Peyer's patch (tissue), 4 donors: ENCODE data around the gene MAPK8IP1. TPM values are rescaled to one million over a fixed set of nuclear protein-coding genes. Genes with fewer than 3 reads are reported as not detected.
A peak's percentile ranks its signal among the peaks of the same experiment; 100 is the strongest.

Experiments
- DNase-seq, 3 donors: peaks; one replicate each; pipeline ENCODE4 v3.0.0-alpha.2; 2017 to 2019
- H3K27ac ChIP-seq, 4 donors: fragments of 200-600 bp; sonication (generic); one replicate each; pipeline ENCODE4 v1.5.1; 2016 to 2019
- H3K27me3 ChIP-seq, 2 donors: fragments of 200-600 bp; sonication (generic); one replicate each; pipeline ENCODE4 v1.5.1; 2019
- H3K36me3 ChIP-seq, 3 donors: fragments of 200-600 bp; sonication (generic); one replicate each; pipeline ENCODE4 v1.5.1; 2016 to 2019
- H3K4me1 ChIP-seq, 4 donors: fragments of 200-600 bp; sonication (generic); one replicate each; pipeline ENCODE4 v1.5.1; 2016 to 2019
- H3K4me3 ChIP-seq, 4 donors: fragments of 200-600 bp; sonication (generic); 1 replicate in 3 of 4; 2 replicates in 1 of 4; pipeline ENCODE4 v1.5.1; 2016 to 2019; ENCODE audit warnings: mild to moderate bottlenecking in 1 of 4
- H3K9me3 ChIP-seq, 4 donors: fragments of 200-600 bp; sonication (generic); one replicate each; pipeline ENCODE4 v1.5.1; 2016 to 2019; ENCODE audit warnings: mild to moderate bottlenecking in 1 of 4
- POLR2A ChIP-seq, 2 donors: fragments of 450-650 bp; IDR thresholded peaks; one replicate each; pipeline ENCODE4 v1.5.1; 2017; ENCODE audit warnings: antibody characterized with exemption in 2 of 2, mild to moderate bottlenecking in 2 of 2, moderate library complexity in 2 of 2
- total RNA-seq, 4 donors: library from RNA; depleted of rRNA; stranded (reverse); fragments of >200 nt; gene quantifications; one replicate each; pipeline ENCODE4 v1.1.0, GENCODE V29; 2016
- TF ChIP-seq, protein P1 (sequence below), 6 experiments: fragments of 450-650 bp in 4 of 6; fragments of 200-600 bp in 2 of 6; sonication (generic) in 1 of 6; IDR thresholded peaks; one replicate each; pipeline ENCODE4 v1.5.1; 2017 to 2019; ENCODE audit warnings: antibody characterized with exemption in 6 of 6, mild to moderate bottlenecking in 3 of 6, moderate library complexity in 1 of 6

Gene MAPK8IP1
- total RNA-seq, 4 donors from 2014 or later = 1.1 to 17.3 (median 3.3) TPM

DNA sequence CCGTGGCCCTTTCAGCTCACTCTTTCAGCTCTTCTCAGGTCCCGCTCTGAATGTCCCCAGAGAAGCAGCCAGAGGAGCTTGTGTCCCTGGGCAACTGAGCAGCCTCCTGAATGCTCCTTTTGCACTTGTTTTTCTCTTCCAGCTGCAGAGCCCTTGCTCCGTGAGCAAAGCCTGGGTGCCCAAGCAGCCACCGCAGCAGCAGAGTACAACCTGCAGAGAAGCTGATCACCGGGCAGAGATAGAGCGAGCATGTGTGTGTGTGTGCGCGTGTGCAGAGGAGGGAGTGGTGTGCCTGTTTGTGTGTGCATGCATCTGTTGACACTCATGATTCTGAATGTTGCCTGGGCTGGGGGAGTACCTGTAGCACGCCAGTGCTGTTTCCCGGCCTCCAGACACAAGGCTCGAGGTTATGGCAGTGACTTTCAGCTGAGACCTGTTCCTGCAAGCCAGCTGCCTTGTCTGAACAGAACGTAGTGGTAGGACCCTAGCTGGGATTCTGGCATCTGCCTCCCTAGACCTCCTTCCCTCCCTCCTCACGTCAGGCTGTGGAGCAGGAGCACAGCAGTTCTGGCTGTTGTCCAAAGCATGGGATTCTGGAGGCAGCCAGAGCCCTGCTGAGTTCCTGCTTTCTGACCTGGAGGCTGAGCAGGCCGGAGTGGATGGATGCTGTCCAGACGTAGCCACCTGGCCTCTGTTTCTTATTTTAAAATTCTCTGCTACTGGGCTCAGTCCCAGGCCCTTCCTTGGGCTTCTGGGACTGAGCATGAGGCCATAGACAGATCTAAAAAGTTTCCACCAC, 4.5 kb upstream of the MAPK8IP1 start:
- TF ChIP-seq, protein P1, sequence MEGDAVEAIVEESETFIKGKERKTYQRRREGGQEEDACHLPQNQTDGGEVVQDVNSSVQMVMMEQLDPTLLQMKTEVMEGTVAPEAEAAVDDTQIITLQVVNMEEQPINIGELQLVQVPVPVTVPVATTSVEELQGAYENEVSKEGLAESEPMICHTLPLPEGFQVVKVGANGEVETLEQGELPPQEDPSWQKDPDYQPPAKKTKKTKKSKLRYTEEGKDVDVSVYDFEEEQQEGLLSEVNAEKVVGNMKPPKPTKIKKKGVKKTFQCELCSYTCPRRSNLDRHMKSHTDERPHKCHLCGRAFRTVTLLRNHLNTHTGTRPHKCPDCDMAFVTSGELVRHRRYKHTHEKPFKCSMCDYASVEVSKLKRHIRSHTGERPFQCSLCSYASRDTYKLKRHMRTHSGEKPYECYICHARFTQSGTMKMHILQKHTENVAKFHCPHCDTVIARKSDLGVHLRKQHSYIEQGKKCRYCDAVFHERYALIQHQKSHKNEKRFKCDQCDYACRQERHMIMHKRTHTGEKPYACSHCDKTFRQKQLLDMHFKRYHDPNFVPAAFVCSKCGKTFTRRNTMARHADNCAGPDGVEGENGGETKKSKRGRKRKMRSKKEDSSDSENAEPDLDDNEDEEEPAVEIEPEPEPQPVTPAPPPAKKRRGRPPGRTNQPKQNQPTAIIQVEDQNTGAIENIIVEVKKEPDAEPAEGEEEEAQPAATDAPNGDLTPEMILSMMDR (IDR thresholded peaks at IDR 0.05) = no peak
- no peak for TF ChIP-seq POLR2A (IDR thresholded peaks at IDR 0.05)
- H3K4me1 ChIP-seq = peaks cover 0 to 16% (median 4%) of the 10 kb centered on the region in 4 donors
- no peaks in the 10 kb centered on the region for H3K27me3 ChIP-seq
- no peak overlapping the region for H3K27ac ChIP-seq
- DNase-seq = no peak
- no peak overlapping the region for H3K4me3 ChIP-seq
- H3K36me3 ChIP-seq = peaks cover 0 to 66% (median 0%) of the 10 kb centered on the region in 3 donors
- no peaks in the 10 kb centered on the region for H3K9me3 ChIP-seq

DNA sequence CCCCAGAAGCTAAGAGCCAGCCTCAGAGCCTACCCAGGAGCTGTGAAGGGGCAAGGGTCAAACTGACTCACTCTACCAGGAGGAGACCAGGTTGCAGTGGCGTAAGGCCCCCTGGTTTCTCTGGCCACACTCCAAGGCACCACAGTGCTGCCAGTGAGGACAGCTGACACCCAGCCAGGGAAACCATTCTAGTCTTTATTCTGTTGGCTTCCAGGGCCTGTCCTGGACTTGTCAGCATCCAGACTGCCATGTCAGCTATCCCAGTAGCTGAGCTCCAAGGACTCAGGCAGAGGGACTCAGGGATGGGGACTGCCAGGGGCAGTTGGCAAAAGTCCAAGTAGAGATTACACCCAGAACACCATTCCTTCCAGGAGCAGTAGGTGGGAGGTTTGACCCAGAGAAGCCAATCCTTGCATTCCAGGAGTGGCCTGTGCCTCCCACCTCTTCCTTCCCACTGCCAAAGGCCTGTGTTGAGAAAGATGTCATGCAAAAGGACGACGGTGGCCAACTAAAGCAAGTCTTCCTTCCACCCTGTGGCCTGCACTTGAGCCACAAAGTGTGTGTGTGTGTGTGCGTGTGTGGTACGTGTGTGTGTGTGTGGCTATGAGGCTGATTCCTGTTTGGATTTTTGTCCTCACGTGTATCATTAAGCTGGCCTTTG, 3.6 kb upstream of the MAPK8IP1 start:
- TF ChIP-seq POLR2A (IDR thresholded peaks at IDR 0.05) = no peak
- TF ChIP-seq, protein P1 (IDR thresholded peaks at IDR 0.05) = no peak
- Histone ChIP-seq H3K4me3 (no peak overlapping the region), H3K27me3 (no peaks in the 10 kb centered on the region), H3K9me3 (no peaks in the 10 kb centered on the region), H3K27ac (no peak overlapping the region), H3K36me3 (peaks cover 0 to 57% (median 0%) of the 10 kb centered on the region in 3 donors), H3K4me1 (peaks cover 0 to 19% (median 4%) of the 10 kb centered on the region in 4 donors)
- peak in 1 of 3 donors; percentile 61 for DNase-seq

DNA sequence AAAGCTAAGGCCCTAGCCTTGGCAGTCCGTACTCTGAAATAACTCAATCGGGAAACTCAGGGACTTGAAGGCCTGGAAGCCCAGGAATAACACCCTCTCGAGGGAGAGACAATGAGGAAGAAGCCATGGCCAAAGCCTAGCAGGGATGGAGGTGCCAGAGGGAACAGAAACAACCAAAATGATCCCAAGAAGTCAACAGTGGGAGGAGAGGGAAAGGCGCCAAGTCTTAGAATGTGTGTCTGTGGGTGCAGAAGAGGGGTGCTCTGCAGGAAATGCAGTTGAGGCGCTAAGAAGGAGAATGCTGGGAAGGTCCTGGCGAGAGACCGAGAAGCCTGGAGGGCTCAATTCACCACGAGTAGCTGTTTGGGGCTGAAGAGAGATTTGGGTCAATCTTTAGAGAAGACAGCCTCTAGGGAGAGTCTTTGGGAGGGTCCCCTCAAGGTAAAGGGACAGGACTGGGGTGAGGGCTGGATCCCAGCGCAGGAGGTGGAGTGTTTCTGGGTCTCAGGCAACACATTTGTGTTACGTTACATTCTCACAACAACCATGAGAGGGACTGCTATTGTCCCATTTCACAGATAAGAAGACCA, 760 bp upstream of the MAPK8IP1 start:
- H3K27me3 ChIP-seq = no peaks in the 10 kb centered on the region
- H3K4me1 ChIP-seq = peaks cover 0 to 18% (median 4%) of the 10 kb centered on the region in 4 donors
- peaks cover 0 to 31% (median 0%) of the 10 kb centered on the region in 3 donors for H3K36me3 ChIP-seq
- no peak overlapping the region for H3K4me3 ChIP-seq
- H3K27ac ChIP-seq = no peak overlapping the region
- TF ChIP-seq, protein P1 (IDR thresholded peaks at IDR 0.05) = no peak
- TF ChIP-seq POLR2A (IDR thresholded peaks at IDR 0.05) = no peak
- no peaks in the 10 kb centered on the region for H3K9me3 ChIP-seq
- DNase-seq = no peak

DNA sequence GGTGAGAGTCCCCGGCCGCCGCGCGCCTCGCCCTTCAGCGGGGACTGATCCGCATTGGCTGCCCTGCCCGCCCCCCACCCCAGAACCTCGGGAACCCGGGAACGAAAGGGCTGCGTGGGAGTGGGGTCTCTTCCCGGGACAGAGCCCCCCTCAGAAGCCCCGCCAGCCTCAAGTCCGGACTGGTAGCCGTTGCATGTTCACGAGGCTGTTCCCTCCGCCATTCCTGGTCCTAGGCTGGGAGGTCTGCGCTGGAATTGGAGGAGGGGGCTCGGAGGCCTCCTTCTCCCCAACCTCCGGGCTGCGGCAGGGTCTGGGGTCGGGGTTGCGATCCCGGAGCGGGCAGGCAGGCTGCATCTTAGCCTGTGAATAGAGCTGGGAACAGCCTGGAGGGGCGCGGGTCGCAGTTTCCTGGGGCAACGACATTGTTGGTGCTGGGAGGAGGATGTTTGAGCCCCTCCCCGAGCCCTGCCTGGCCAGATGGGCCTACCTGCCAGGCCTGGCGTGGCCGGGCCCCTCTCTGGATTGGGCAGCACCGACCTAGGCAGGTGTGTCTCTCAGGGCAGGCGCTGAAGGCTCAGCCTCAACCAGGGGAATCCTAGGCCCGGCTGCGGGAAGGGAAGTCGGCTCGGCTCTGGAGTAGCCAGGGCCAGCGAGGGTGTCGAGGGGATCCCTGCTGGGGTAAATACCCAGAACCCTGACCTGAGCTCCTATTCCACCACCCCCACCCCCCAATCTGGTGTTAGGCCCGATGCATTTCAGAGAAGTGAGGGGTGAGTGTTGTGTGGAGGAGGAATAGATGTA, 670 bp downstream of the MAPK8IP1 start:
- TF ChIP-seq, protein P1 (IDR thresholded peaks at IDR 0.05) = no peak
- TF ChIP-seq POLR2A (IDR thresholded peaks at IDR 0.05) = no peak
- Histone ChIP-seq H3K4me1 (peaks cover 0 to 7% (median 2%) of the 10 kb centered on the region in 4 donors), H3K27ac (no peak overlapping the region), H3K4me3 (peak overlapping the region; percentile 40 to 73 (median 60)), H3K36me3 (peaks cover 0 to 17% (median 0%) of the 10 kb centered on the region in 3 donors), H3K9me3 (no peaks in the 10 kb centered on the region), H3K27me3 (no peaks in the 10 kb centered on the region)
- no peak for DNase-seq
